Neutrophil (primary cell): ENCODE results near the gene RPRD1B.

Experiments used
- H3K27ac ChIP-seq: fragments of 200-600 bp; sonication (generic); 2 replicates; pipeline ENCODE4 v1.5.1; 2016; ENCODE audit warnings: mild to moderate bottlenecking, moderate library complexity
- H3K27me3 ChIP-seq: fragments of 200-600 bp; sonication (generic); 2 replicates; pipeline ENCODE4 v1.6.0; 2016; ENCODE audit warnings: mild to moderate bottlenecking
- H3K36me3 ChIP-seq: fragments of 200-600 bp; sonication (generic); 2 replicates; pipeline ENCODE4 v1.5.1; 2017
- H3K4me1 ChIP-seq, 2 experiments: fragments of 200-600 bp in 1 of 2; sonication (generic) in 1 of 2; 1 replicate in 1 of 2; 2 replicates in 1 of 2; pipeline versions ENCODE4 v1.5.1 to v1.6.1; 2013 to 2016; ENCODE audit warnings: low read depth in 1 of 2, low read length in 1 of 2, mild to moderate bottlenecking in 1 of 2, moderate library complexity in 1 of 2; ENCODE audit not compliant: control insufficient read depth in 1 of 2, insufficient read depth in 1 of 2
- H3K4me3 ChIP-seq, 2 experiments: fragments of 200-600 bp in 1 of 2; sonication (generic) in 1 of 2; 1 replicate in 1 of 2; 2 replicates in 1 of 2; pipeline ENCODE4 v1.5.1; 2013 to 2016; ENCODE audit warnings: low read depth in 1 of 2, low read length in 1 of 2, mild to moderate bottlenecking in 1 of 2, moderate library complexity in 1 of 2
- H3K9me3 ChIP-seq: fragments of 200-600 bp; sonication (generic); 2 replicates; pipeline ENCODE4 v1.5.1; 2016
- CTCF ChIP-seq: fragments of 200-600 bp; sonication (generic); IDR thresholded peaks from 2 replicates; pipeline ENCODE4 v1.5.1; 2016; ENCODE audit warnings: antibody characterized with exemption

The RPRD1B gene

DNA sequence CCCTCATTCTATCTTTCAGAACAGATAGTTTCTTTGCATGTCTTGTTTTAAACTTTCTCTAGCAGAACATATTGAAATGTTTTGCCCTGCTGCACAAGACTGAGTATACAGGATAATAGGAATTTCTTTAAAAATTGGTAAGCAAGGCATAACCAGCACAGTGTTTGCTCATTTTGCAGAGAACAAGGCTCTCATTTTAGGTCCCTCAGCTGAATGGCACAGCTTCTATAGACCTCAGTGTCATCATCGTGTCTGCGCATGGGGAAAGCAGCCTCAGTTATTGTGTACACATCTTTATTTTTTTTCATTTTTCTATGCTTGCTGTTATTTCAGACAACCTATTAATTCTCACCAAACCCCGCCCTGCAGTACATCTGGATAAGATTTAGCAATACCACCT is 36.0 kb upstream of the RPRD1B start:
- peaks cover 92% of the 10 kb centered on the region for H3K36me3 ChIP-seq
- H3K4me1 ChIP-seq: no peaks in the 10 kb centered on the region
- no peaks in the 10 kb centered on the region for H3K27me3 ChIP-seq
- no peak overlapping the region for H3K27ac ChIP-seq
- H3K4me3 ChIP-seq: no peak overlapping the region
- no peak for TF ChIP-seq CTCF
- H3K9me3 ChIP-seq: no peaks in the 10 kb centered on the region

DNA sequence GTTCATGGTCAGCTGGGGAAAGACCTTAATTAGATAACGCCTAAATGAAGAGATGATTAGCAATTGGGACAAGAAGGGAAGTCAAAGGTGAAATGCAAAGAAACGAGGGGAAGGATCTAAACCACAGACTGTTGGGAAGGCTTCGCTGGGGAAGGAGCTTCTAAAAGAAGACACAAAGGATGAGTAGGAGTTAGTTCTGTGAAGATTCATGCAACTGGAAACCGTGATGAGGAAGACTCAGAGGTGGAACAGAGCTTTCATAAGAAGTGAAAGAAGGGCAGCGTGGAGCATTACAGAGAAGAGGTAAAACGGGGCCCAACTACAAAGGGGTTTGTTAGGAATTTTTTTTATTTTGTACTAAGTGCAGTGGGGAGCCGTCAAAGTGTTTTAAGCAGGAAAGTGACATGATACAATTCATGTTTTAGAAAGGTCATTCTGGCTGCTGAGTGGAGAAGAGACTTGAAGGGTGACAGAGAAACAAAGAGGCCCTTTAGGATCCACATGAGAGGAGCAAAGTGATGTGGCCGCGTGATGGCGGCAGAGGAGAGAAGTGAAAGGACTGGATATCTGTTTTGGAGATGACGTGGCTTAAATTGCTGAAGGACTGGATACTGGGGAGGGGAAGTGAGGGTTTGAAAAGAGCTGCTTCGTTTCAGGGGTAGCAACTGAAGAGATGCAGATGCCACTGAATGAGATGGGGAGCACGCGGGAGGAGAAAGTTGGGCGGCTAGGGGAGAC is 33.9 kb upstream of the RPRD1B start:
- H3K4me1 ChIP-seq: no peaks in the 10 kb centered on the region
- no peak overlapping the region for H3K4me3 ChIP-seq
- H3K9me3 ChIP-seq: no peaks in the 10 kb centered on the region
- no peak overlapping the region for H3K27ac ChIP-seq
- no peak for TF ChIP-seq CTCF
- H3K36me3 ChIP-seq: peaks cover 99% of the 10 kb centered on the region
- no peaks in the 10 kb centered on the region for H3K27me3 ChIP-seq

DNA sequence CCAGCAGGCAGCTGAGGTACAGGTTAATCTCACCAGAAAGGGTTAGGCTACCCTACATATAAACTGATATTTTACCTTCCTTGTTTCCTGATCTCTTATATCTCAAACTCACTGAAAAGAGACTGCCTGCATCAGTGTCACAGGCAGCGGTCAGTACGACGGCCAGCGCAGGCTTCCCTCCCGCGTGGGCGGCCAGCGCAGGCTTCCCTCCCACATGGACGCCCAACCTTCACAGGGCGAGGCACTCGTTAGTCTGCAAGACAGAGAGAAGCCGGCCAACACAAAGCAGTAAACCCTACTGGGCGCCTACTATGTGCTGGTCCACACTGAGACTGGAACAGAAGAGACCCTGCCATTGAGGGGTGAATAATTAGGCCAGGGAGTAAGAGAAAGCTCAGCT is 33.3 kb upstream of the RPRD1B start:
- Histone ChIP-seq H3K36me3 (peaks cover 95% of the 10 kb centered on the region), H3K27me3 (no peaks in the 10 kb centered on the region), H3K27ac (no peak overlapping the region), H3K4me1 (no peaks in the 10 kb centered on the region), H3K4me3 (no peak overlapping the region), H3K9me3 (no peaks in the 10 kb centered on the region)
- no peak for TF ChIP-seq CTCF

DNA sequence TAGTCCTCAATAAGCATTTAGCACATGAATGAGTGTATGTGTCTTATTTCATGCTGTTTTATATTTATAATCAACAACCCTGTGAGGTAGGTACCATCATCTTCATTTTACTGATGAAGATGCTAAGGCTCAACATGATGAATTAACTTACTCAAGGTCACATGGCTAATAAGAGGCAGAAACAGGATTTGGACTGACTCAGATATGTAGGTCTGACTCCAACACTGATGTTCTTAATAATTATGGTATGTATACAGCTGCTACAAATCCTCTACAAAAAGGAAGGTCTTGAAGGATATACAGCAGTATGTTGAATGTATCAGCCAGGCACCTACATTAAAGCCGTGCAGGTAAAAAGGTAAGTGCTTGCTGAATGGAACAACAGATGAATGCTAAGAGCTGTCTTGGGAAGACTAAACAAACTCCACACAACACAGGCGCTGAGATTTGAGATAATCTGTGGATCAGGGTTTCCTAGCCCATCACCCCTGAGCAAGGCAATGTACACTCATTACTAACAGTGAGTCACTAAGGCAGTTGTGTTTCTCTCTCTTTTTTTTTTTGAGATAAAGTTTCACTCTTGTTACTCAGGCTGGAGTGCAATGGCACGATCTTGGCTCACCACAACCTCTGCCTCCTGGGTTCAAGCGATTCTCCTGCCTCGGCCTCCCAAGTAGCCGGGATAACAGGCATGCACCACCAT is 32.2 kb upstream of the RPRD1B start:
- no peak for TF ChIP-seq CTCF
- Histone ChIP-seq H3K9me3 (no peaks in the 10 kb centered on the region), H3K4me1 (no peaks in the 10 kb centered on the region), H3K27ac (no peak overlapping the region), H3K27me3 (no peaks in the 10 kb centered on the region), H3K4me3 (no peak overlapping the region), H3K36me3 (peaks cover 84% of the 10 kb centered on the region)

DNA sequence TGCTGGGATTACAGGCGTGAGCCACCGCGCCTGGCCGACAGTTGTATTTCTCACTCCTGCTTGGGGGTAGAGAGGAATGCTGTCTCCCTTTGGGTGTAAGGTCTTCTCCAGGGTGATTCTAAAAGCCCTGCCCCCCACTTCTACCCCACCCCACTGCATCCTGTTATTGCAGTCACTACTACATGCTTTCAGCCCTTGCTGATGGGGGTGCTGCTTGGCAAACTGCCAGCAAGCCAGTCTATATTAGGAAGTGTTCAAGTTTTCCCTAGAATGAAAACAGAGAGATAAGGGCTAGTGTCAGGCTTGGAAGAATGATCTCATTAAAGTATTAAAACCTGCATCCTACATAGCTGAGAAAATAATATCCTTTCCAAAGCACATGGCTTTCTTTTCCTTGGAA is 31.6 kb upstream of the RPRD1B start:
- Histone ChIP-seq H3K27me3 (no peaks in the 10 kb centered on the region), H3K9me3 (no peaks in the 10 kb centered on the region), H3K4me3 (no peak overlapping the region), H3K36me3 (peaks cover 78% of the 10 kb centered on the region), H3K4me1 (no peaks in the 10 kb centered on the region), H3K27ac (no peak overlapping the region)
- no peak for TF ChIP-seq CTCF
